Stimulated activated CD8-positive, alpha-beta memory T cell treated with anti-CD3 and anti-CD28 coated beads, Interleukin-15, amount 100 ng/mL, for 1 hour (primary cell): ENCODE measurements around the gene EIF4E3.

Experiments
- DNase-seq: peaks from one replicate; pipeline ENCODE4 v3.0.0-alpha.2; 2020; ENCODE audit warnings: low read depth

Gene EIF4E3

DNA sequence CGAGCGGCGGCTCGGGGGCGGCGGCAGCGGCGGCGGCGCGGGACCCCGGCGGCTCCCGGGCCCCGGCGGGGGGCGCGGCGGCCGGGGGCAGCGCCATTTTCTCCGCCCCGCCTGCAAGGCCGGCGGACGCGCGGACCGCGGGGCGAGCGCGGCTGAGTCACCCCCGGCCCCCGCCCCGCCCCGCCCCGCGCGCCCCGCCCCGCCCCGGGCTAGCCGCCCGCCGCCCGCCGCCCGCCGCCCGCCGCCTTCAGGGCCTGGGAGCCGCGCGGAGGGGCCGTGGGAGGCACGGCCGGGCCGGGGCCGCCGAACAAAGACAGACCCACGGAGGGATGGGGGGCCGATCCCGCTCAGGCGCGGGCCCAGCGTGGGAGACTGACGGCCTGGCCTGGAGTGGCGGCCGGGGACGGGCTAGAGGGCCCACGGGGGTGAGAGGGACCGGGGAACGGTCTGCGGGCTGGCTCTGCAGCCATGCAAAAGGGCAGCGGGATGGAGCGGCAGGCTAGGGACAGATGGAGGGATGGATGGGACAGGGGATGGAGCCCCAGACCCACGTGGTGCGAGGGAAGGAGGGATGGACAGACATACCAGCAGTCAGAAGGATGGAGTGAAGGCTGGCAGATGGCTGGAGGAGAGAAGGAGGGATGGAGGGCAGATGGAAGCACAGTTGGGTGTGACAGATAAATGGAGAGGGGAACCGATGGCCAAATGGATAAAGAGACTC lies at the start of gene EIF4E3:
Gene EIF4E3 (minus strand): TSS at position 132 of the 721 bp plus-strand sequence. CDS start 35 bp downstream, at position 97.
- no peak for DNase-seq

DNA sequence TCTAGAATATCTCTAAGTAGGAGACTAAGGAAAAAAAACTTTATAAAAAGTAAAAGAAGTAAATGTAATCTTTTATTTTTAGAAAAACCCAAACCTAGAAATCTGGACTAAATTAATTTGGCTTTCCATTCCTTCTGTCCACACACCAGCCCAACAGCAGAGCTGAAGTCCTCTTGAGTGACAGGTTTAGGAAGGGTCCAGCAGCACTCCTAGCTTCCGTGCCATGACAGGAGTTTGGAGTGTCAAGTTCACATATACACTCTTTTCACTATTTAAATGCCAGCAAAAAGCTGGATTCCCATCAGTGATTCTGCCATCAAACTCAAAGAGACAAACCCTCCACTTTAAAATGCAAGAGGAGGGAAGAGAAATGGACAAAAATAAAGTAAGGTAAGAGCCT lies 46.7 kb upstream of the EIF4E3 start:
- DNase-seq: no peak

DNA sequence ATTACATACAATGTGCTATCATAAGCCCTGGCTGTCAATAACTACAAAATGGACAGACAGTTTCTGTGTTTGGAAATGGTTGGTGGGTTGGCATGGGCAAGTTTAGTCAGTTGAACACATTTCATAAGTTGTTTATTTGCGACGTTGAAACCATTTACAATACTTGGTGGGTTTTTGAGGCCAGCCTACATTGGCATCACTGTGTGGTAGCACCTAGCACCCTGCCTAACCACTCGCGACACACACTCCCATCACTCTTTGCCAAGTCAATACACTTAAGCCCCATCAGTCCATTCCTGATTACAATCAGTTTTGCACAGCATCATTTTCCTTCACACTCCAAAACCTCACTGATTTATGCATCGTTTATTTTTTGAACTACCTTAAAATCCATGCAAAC lies 45.9 kb upstream of the EIF4E3 start:
- no peak for DNase-seq

DNA sequence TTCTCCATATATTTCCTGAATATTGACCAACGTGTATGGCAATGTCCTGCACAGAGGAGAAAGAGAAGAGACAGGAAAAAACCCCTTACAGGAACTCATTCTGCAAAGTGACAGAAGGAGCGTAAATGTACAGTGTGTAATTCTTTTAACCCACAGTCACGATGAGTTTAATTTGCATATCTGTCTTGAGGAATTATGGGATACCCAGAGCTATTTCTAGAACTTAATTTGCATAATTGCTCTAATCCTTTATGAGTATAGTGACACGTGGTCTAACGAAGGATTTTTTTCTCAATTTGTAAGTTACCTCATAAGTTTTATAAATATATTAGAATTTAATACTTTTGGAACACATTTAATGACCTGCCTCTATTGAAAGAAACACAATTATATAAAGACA lies 38.2 kb upstream of the EIF4E3 start:
- DNase-seq: no peak

DNA sequence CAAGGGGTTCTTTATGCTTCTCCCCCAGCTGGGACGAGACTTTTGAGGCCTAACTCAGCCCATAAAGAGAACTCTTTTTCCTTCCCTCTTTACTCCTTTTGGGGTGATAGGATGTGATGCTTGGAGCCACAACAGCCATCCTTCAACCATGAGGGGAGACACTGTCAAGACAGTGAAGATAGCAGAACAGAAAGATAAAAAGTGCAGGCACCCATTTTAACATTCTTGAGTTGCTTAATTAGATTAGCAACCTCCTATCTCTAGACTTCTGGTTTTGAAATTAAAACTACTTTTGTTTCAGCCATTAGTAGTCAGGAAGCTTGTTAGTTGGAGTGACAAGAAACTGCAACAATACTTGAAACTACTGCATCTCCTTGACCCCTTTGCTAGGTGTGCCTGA lies 34.9 kb upstream of the EIF4E3 start:
- no peak for DNase-seq

- no peak for DNase-seq
These were observed 34.2 kb upstream of the EIF4E3 start for GRCh38 chr3:71759401-71759800.

- no peak for DNase-seq
These were observed 32.9 kb upstream of the EIF4E3 start for GRCh38 chr3:71758091-71758490.

- DNase-seq: no peak
These were observed 29.5 kb upstream of the EIF4E3 start for GRCh38 chr3:71754610-71755253.

DNA sequence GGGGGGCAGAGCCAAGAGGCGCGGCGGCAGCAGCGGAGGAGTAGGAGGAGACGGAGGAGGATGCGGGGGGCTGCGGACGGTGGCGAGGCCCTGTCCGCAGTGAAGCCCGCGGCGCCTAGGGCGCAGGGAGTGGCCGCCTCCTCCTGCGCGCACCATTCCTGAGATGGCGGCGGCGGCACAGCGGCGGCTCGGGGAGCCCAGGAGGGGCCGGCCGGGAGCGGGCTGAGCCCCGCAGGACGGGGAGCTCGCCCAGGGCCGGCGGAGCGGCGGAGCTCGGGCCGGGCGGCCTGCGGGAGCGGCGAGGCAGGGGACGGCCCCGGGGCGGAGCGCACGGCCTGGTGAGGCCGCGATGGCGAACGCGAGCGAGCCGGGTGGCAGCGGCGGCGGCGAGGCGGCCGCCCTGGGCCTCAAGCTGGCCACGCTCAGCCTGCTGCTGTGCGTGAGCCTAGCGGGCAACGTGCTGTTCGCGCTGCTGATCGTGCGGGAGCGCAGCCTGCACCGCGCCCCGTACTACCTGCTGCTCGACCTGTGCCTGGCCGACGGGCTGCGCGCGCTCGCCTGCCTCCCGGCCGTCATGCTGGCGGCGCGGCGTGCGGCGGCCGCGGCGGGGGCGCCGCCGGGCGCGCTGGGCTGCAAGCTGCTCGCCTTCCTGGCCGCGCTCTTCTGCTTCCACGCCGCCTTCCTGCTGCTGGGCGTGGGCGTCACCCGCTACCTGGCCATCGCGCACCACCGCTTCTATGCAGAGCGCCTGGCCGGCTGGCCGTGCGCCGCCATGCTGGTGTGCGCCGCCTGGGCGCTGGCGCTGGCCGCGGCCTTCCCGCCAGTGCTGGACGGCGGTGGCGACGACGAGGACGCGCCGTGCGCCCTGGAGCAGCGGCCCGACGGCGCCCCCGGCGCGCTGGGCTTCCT lies 28.8 kb upstream of the EIF4E3 start, which contains the start of gene GPR27:
Gene GPR27 (plus strand): TSS at position 155 of the 909 bp plus-strand sequence. CDS start 195 bp downstream, at position 350.
- DNase-seq: no peak

DNA sequence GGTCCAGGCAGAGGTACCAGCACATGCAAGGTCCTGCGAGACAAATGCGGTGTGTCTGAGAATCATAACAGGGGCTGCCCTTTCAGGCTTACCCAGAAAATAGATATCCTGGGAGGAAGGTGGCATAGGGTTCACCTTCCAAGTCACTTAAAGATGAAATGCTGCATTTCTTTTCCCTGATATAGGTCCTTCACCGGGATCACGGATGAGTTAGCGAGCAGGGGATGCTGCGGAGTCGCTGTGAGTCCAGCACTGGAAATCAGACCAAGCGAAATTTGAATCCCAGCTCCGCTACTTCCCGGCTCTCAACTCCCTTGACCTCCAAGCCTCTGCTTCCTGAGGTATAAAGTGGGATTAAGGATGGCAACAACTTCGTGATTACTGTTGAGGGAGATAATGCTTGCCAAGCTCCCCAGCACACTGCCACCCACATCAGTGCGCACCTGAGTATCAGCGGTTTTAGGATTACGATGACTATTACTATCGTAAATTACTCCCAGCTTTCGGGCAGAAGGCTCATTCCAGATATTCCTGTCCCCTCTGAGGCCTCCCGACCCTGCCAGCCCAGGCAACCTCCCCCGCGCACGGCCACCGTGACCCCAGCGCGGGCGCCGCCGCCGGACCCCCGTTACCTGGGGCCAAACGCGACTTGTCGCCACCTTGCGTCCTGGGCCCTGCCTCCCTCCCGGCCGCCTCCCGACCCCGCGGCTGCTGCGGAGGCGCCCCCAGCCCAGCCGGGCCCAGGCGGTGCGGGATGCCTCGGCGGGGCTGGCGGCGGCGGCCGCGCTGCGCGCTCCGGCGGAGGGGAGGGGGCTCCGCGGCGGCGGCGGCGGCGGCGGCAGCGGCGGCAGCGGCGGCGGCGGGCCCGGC lies 27.9 kb upstream of the EIF4E3 start:
- DNase-seq: no peak

DNA sequence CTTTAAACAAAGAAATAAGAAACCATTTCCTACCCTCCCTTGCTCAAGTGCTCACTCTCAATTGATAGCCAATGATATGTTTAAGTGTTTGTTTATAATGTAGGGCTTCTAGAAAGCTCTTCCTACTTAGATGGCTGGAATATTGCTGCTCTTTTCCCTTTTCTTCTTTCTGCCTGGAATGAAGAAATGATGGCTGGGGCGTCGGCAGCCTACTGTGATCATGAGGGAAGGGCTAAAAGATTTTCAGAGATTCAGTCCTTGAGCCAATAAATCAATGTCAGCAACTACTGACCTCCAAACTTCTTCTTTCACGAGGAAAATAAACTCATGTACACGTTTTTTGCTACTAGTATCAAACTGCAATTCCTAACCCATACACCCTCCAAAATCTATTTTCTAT lies 26.4 kb upstream of the EIF4E3 start:
- DNase-seq: no peak

DNA sequence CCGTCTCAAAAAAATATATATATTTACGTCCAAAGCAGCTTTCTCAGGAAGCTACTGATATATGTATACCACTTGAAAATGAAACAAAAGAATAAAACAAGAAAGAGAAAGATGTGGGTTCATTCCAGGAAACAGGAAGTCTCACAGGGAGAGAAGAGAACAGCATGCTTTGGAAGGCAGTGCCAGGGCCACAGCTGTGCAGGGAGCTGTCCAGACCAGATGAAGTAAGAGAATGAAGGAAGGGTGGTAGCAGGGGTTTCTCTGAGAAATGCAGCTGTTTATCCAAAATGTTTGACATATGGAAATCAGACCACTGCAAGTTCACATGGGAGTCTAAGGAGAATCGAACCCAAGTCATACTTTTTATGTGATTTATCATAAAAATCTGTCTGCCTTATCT lies 19.5 kb upstream of the EIF4E3 start:
- DNase-seq: no peak

DNA sequence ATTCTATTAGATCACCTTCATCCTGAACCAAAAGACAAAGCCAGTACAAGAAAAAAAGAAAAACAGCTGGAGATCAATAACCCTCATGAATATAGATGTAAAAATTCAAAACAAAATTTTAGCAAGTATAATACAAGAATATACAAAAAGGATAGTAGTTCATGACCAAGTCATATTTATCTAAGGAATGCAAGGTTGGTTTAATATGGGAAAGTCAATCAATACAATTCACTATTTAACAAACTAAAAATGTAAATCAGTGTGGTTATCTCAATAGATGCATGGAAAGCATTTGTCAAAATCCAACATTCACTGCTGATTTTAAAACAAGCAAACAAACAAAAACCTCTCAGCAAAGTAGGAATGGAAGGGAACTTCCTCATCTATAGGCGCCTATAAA lies 17.4 kb upstream of the EIF4E3 start:
- no peak for DNase-seq

DNA sequence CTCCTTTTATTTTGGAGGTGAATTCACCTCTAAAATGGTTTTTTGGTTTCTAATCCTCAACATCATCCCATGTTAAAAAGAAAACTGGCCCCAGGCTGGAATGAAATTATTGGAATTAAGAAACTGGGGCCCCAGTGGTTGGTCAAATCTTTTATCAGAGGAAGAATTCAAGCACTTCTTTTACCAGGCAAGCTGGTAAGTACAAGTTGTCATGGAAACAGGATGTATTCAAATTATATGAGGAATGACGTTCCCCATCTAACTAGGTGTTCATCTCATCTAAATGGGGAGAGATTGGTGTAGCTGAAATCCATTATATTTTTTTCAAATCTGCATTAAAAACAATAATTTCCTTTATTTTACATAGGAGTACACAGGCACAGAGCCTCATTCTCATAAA lies 9.7 kb upstream of the EIF4E3 start:
- no peak for DNase-seq

GRCh38 chr3:71733319-71733718 lies 8.1 kb upstream of the EIF4E3 start:
- no peak for DNase-seq

- no peak for DNase-seq
These were observed 7.4 kb upstream of the EIF4E3 start for GRCh38 chr3:71732637-71733036.

DNA sequence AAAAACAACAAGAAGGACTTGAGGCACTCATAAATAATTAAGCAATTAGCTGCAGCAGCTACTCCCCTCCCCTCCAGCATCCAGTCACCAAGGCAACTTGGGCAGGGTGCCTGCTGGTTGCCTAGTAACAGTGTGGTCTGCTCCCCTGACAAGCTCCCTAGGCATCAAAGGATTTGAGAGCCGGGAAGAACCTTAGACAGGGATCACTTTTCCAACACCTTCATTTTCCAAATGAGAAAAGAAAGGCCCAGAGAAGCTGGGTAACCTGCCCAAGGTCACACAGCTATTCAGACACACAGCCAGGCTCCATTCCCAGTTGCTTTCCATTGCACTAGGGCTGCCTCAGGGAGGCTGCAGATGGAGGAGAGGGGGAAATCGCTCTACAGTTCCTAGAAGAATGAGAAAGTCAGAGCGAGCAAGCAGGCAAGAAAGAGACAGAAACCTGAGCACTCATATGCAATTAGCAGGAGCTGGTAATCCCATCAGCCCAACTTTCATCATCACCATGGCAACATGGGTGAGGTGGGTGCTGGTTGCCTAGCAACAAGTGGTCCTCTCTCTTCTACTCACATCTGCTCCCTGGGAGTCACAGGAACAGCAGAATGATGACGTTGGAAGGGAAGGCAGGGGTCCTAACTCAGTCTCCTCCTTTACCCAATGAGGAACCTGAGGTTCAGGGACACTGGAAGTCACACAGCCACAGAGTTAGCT lies 3.6 kb upstream of the EIF4E3 start:
- DNase-seq: no peak

GRCh38 chr3:71726146-71726545 lies 944 bp upstream of the EIF4E3 start:
- DNase-seq: no peak

- no peak for DNase-seq
These were observed 475 bp downstream of the EIF4E3 start for GRCh38 chr3:71724584-71725270.

DNA sequence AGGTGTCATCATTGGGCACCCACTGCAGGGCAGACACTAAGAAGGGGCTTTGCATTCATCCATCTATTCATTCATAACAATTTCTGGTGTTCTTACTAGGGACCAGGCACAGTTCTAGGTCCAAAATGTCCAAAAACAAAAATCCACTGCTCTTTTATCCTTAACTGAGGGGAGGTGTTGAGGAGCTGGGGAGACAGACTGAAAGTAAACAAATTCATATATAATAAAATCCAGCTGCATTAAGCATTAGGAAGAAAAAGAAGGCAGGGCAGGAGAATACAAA lies 1.1 kb downstream of the EIF4E3 start:
- DNase-seq: no peak
